ENCODE measurements around the gene AFF2.

DNA sequence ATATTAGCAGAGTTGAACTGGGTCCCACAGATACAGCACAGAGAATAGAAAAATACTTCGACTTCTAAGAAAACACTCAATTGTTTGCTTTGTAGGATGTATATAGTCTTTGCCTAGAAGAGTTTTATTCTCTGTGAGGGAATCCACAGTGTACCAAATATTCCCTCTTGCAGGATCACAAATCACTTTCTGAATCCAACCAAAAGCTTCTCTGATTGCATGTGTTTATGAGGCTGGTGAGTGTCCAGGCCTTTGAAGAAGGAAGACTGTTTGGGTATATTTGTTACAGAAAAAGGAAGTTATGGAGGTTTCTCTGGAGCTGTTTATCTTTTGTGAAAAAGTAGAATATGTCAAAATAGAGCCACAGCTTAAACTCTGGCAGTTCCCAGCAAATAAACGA lies 423.2 kb downstream of the AFF2 start:
- TF ChIP-seq, protein P1, sequence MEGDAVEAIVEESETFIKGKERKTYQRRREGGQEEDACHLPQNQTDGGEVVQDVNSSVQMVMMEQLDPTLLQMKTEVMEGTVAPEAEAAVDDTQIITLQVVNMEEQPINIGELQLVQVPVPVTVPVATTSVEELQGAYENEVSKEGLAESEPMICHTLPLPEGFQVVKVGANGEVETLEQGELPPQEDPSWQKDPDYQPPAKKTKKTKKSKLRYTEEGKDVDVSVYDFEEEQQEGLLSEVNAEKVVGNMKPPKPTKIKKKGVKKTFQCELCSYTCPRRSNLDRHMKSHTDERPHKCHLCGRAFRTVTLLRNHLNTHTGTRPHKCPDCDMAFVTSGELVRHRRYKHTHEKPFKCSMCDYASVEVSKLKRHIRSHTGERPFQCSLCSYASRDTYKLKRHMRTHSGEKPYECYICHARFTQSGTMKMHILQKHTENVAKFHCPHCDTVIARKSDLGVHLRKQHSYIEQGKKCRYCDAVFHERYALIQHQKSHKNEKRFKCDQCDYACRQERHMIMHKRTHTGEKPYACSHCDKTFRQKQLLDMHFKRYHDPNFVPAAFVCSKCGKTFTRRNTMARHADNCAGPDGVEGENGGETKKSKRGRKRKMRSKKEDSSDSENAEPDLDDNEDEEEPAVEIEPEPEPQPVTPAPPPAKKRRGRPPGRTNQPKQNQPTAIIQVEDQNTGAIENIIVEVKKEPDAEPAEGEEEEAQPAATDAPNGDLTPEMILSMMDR (IDR thresholded peaks at IDR 0.05; ENCODE audit: low read length) = no peak
- no peak for TF ChIP-seq EZH2 (optimal IDR thresholded peaks at IDR 0.05; ENCODE audit: low read depth, low read length)
- no peak for TF ChIP-seq EZH2phosphoT487 (IDR thresholded peaks at IDR 0.05; ENCODE audit: low read length)
